Hippocampal formation (tissue), 2 donors: ENCODE results near the gene TENT4A.

ENCODE experiments used
- DNase-seq, 2 donors: peaks; one replicate each; lab custom pipeline; 2025; lab: John Stamatoyannopoulos, UW

The TENT4A gene

DNA sequence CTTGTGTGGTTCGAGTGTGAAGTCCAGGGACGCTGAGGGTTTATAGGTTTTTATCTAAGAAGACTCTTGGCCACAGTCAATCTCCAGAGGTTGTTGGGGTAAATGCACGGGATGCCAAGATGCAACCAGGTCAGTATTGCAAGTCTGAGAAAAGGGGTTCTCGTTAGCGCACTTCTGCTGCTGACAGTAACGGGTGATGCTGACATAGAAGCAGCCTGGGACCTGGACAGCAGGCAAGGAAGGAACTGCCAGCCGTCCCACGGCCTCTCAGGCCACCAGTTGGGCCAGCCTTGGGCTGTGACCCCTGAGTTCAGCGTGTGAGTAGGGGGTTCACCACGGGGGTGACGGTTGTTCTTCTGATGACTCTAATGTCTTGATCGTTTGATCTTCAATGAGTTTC is 39.0 kb downstream of the TENT4A start:
- no peak for DNase-seq

DNA sequence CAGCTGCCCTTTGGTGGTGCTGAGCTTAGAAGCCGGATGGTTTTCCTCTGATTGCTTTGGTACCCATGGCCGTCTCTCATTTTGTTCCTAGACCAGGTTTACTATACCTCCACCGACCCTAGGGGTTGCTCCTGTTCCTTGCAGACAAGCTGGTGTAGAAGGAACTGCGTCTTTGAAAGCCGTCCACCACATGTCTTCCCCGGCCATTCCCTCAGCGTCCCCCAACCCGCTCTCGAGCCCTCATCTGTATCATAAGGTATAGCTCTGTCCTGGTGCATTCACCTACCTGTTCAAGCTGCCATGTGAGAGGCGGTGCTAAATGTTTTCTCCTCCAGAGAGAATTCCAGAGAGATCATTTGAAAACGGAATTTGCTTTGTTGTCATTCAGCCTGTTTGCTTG is 39.5 kb downstream of the TENT4A start:
- DNase-seq: no peak

DNA sequence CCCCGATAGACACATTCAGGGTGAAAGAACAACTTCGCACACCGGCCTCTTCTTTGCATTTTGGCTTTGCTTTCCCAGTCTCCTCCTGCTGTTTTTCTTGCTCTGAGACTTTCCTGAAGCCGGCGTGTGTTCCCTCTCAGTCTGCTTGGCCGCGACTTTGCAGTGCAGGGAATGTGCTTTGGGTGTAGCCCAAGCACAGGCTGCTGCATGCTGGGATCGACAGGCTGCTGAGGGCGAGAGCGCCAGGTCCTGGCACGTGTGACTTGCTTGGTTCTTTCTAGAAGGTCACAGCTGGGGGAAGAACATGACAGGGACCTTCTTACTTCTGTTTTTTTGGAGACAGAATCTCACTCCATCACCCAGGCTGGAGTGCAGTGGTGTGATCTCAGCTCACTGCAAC is 40.6 kb downstream of the TENT4A start:
- DNase-seq: peak; percentile 23 to 38

- DNase-seq: no peak
Observed at GRCh38 chr5:6754766-6755165, 41.5 kb downstream of the TENT4A start.

- no peak for DNase-seq
Observed at GRCh38 chr5:6755519-6755918, 42.3 kb downstream of the TENT4A start.

GRCh38 chr5:6755941-6756340 is 42.7 kb downstream of the TENT4A start:
- no peak for DNase-seq

- DNase-seq: no peak
Observed at GRCh38 chr5:6757414-6757969, 44.3 kb downstream of the TENT4A start.

GRCh38 chr5:6758236-6758635 is 45.0 kb downstream of the TENT4A start:
- DNase-seq: no peak

DNA sequence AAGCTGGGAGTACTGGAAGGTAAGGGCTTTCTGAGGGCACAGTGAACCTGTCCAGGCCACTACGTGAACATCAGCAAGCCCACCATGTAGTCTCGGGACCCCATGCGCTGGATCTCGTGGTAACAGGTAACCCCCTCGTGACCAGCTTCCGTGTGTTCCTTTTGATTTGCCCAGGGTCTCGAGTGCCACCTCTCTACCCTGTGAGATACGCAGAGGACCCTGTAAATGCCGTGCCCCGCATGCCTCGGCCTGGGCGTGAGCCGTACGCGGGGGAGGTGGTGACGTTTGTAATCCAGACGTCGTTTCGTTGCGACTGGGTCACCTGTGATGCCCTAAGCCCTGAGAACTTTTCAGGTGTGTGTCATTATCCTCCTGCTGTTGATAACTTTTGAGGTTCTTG is 45.5 kb downstream of the TENT4A start:
- no peak for DNase-seq

GRCh38 chr5:6759401-6759800 is 46.2 kb downstream of the TENT4A start:
- DNase-seq: no peak

DNA sequence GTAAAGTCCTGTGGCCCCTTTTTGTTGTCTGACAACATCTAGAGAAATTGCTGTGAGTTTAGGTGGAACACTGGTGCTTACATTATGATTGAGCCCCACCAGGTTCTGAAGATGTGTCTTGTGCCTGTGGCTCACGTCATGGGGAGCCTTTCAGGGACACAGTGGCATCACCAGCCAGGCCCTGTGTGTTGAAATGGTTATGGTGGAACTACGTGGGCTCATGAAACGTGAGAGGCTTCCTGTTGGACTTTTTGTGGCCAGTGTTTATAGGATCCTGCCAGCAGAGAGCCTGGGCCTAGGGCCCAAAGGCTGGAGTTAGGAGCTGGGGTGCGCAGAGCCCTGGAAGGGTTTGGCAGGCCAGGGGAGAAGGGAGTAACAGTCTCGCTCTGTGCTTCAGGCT is 46.8 kb downstream of the TENT4A start:
- DNase-seq: no peak

GRCh38 chr5:6760686-6761085 is 47.5 kb downstream of the TENT4A start:
- DNase-seq: no peak

DNA sequence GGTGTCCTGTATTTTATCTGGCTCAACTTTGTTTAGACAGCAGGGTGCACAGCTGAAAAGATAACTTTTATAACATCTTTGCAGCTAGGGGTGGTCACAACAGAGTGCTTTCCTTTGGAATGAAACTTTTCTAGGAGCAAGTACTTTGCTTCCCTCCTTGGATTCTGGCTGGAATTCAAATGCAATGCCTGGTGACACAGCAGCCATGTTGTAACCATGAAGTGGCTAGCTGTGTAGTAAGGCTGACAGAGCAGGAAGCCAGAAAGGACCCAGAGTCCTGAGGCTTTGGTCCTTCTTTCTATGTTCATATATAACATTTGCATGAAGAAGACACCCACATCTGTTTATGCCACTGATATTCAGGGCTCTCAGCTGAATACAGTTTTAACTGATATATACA is 48.1 kb downstream of the TENT4A start:
- DNase-seq: no peak

DNA sequence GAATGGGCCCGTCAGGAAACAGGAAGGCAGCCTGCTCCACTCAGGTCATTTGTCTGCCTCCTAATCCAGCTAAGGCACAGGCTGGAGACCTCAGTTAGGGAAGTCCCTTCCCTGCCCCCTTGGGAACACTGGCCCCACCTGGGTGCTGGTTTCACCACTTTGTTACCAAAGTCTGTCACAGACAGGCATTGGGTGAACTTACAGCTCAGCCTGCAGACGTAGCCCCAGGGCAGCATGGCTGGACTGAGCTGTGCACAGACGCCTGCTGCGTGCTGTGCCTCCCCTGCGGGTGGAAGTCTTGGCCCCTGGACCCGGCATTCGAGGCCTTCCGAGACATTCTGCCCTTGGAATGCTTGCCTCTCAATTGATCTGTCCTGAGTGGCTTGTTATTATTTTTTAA is 48.9 kb downstream of the TENT4A start:
- DNase-seq: no peak

DNA sequence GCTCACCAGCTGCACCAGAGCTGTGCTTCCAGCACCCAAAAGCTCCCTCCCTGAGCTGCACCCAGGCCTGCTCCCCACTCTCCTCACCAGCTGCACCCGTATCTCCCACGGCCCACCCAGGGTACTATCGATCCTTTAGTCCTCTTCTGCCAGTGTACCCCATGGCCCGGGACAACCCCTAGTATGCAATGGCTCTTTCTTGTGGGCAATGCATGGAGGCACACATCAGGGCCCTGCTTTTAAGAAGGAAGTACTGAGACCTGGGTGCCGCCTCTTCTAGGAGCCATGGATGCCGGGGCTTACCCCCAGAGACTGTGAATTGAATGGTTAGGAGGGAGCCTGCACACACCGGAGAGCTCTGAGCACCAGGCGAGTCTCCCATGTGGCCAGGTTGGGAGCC is 49.5 kb downstream of the TENT4A start:
- no peak for DNase-seq

- DNase-seq: no peak
Observed at GRCh38 chr5:6763191-6763590, 50.0 kb downstream of the TENT4A start.

DNA sequence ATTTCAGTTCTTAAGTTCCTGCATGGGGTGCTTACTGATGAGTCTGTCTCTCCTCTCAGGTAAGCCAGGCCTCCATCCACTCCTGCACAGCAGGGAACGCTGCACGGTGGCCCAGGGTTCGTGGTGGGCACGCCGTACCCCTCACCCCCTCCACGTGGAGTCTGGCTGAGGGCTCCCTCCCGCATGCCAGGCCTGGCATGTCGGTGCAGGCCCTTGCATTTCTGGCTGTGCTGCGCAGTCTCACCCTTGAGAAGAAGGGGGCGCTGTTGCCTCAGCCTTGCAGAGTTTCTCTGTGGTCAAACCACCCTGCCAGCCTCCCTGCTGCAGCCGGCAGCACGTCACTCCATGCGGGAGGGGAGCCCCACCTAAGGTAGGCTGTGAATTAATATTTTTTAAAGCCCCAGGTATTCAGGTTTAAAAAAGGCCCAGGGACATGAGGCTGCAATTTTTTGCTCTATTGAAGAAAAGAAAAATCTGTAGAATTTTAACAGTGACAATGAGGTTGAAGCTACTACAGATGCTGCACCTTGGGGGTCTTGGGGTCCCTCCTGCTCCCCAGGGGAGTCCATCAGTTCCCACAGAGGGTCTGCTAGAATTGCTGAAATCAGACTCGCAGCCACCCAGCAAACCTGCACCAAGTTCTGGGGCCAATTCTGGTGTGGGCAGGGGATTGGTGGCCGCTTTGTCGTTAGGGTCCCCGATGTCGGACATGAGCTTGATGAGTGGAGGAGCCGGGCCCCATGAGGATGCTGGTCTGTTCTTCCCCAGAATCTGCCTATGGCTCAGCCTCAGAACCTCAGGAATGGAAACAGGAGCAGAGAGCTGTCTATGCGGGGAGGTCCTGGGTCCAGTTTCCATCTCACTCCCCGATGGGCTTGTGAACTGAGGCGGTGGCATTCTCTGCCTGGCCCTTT is 52.6 kb downstream of the TENT4A start:
- peak; percentile 62 to 66 for DNase-seq

GRCh38 chr5:6766604-6767093 is 53.4 kb downstream of the TENT4A start:
- DNase-seq: peak in 1 of 2 donors; percentile 53

GRCh38 chr5:6767481-6768063 is 54.3 kb downstream of the TENT4A start:
- no peak for DNase-seq

DNA sequence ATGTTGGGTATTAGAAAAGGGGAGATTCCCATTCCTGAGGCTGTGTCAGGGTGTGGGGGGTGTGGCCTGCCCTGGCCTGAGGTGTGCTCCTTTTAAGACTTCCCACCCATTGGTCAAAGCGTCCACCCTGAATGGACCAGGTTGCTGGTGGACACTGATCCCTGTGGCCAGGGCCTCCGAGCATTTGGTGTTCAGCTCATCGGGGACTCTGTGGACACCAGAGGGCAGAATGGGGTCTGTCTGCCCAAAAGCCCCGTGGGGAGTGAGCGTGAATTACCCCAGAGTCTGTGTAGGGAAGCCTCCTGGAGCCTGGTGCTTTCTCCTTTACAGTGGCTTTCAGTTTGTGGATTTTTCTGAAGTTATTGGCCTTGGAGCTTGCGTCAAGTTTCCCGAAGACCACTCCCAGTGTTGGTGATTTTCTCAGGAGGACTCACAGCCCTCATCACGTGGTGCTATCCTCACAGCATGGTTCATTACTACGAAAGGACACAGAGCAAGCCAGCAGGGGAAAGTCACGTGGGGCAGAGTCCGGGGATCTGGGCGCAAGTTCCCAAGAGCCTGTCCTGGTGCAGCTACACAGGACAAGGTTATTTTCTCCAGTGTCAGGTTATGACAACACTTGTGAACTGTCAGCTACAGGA is 55.5 kb downstream of the TENT4A start:
- DNase-seq: no peak

GRCh38 chr5:6770826-6771607 is 57.8 kb downstream of the TENT4A start:
- DNase-seq: no peak

DNA sequence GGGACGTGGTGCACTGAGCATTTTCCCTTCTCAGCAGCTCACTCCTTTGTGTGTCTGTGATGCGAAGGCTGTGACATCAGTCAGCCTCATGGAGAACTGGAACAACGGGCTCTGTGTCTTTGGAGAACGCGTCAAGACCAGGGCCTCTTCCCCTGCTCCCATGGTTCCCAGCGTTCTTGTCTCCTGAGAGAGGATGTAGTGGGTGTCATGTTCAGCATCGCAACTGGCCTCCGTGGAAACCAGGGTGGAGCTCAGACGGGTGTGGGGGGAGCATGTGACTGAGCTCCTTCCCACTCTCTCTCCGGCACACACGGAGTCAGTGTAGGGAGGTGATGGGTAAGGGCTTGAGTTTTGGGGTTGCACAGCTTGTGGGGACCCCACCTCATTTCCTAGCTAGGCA is 59.7 kb downstream of the TENT4A start:
- DNase-seq: peak; percentile 5
